AG04449 (cell line): ENCODE results near the gene KCNB1.
A peak's percentile ranks its signal among the peaks of the same experiment; 100 is the strongest.

Experiments
- CTCF ChIA-PET: fragments of 350-600 bp; formaldehyde crosslinking; extraction: SDS; loops from one replicate; lab custom pipeline; 2021; ENCODE audit warnings: antibody characterized with exemption; lab: Yijun Ruan, JAX
- POLR2A ChIA-PET: fragments of 400-600, 350-600 bp; formaldehyde crosslinking; extraction: SDS; loops from one replicate; lab custom pipeline; 2020; ENCODE audit warnings: antibody characterized with exemption, inconsistent platforms; lab: Yijun Ruan, JAX
- DNase-seq: peaks from one replicate; pipeline ENCODE4 v3.0.0-alpha.2; 2010; ENCODE audit warnings: low read depth, low spot score
- H3K4me3 ChIP-seq: 2 replicates; pipeline ENCODE4 v1.5.1; 2011; ENCODE audit warnings: low read depth, mild to moderate bottlenecking, control low read depth, low read length
- TF ChIP-seq, protein P1 (sequence below): IDR thresholded peaks from one replicate; pipeline ENCODE4 v1.5.1; 2011; ENCODE audit warnings: mild to moderate bottlenecking, moderate library complexity, low read length, control low read depth, inconsistent platforms; ENCODE audit not compliant: insufficient read depth; ENCODE audit errors: missing control alignments

KCNB1 gene

DNA sequence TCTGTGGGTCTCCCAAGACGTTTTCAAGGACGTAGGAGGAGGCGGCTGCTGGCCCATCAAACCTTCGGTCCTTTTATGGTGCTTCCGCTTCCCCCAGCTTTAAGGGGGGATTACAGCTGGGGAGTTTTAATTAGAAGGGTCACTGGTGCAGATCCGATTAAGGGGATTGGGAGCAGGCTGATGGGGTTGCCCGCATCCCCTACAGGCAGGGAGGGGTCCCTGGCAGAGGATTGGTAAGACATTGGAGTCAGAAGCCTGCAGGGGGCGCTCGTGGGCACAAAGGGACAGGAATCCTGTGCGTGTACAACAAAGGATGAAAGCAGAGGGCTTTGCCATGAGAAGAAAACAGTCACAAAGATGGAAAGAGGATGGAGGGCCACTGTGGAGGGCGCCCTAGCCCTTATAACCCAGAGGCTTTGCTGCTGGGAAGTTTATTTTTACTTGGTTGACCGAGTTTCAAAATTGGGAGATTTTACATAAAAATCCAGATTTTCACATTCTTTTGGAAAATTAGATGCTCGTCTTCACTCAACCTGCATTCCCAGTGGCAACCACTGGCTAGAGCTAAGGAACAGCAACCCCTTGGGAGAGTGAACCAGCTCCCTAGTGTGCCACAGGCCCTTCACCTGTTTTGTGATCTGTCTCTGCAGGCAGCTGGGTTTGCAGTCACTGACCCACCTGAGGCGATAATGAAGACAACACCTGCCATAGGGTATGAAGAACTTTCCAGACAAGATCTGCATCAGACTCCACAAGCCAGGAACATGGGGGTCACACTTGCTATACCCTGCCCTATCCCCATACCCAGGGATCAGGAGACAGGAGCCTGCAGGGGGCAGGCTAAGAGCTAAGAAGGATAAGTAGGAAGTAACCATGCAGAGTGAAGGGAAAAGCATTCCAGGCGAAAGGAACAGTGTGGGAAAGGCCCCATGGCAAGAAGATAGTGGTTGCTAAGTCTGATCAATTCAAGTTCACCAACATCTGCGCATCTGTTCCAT, 97.7 kb downstream of the KCNB1 start:
- CTCF ChIA-PET, result interaction anchor here (0.8 to 6.7 kb wide), 20 partner anchors 10 to 157 kb away, joined by 3 to 54 read pairs (median 4); no protein-coding TSS in a partner anchor
- DNase-seq, result no peak
- H3K4me3 ChIP-seq, result no peak overlapping the region
- TF ChIP-seq, protein P1, sequence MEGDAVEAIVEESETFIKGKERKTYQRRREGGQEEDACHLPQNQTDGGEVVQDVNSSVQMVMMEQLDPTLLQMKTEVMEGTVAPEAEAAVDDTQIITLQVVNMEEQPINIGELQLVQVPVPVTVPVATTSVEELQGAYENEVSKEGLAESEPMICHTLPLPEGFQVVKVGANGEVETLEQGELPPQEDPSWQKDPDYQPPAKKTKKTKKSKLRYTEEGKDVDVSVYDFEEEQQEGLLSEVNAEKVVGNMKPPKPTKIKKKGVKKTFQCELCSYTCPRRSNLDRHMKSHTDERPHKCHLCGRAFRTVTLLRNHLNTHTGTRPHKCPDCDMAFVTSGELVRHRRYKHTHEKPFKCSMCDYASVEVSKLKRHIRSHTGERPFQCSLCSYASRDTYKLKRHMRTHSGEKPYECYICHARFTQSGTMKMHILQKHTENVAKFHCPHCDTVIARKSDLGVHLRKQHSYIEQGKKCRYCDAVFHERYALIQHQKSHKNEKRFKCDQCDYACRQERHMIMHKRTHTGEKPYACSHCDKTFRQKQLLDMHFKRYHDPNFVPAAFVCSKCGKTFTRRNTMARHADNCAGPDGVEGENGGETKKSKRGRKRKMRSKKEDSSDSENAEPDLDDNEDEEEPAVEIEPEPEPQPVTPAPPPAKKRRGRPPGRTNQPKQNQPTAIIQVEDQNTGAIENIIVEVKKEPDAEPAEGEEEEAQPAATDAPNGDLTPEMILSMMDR, result peak; percentile 60
- POLR2A ChIA-PET, result no interaction called here

DNA sequence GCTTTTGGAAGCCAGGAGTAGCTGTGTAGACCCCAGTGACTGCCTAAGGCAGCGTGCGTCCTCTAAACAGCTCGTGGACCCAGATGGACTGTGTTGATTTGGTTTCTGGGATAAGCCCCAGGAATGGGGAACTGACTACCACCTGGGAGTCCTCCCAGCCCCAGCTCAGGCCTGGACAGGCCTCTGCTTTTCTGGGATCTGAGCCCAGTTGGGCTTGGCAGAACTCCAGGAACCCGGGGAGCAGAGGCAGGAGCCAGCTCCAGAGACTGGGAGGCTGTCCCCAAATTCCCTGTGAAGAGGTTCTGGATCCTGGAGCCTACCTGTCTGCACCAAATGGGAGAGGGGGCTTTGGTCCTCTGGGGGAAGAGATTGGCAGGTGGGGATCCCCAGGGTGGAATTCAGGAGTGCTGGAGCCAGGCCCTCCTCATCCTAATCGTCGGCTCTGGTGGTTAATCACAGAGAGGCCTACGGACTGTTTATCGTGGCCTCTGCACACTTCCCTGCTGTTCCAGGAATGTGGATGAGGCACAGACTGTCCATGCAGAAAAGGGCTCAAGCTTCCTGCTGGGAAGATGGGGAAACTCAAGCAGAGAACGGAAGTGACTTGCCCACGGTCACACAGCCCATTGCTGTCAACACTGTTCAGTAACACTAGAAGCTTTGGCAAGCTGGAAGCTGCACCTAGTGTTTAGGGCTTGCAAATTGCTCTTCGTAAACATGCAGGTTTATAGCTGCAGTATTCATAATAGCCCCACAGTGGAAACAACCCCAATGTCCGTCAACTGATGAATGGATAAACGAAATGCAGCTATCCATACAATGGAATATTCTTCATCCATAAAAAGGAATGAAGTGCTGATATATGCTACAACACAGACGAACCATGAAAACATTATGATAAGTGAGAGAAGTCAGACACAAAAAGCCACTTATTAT, 100.6 kb downstream of the KCNB1 start:
- no peak overlapping the region for H3K4me3 ChIP-seq
- TF ChIP-seq, protein P1, result no peak
- ChIA-PET POLR2A (no interaction called here), CTCF (interaction anchor here (1.4 to 6.7 kb wide), 2 partner anchors 15 to 26 kb away, joined by 4 to 54 read pairs; no protein-coding TSS in a partner anchor)
- DNase-seq, result no peak

DNA sequence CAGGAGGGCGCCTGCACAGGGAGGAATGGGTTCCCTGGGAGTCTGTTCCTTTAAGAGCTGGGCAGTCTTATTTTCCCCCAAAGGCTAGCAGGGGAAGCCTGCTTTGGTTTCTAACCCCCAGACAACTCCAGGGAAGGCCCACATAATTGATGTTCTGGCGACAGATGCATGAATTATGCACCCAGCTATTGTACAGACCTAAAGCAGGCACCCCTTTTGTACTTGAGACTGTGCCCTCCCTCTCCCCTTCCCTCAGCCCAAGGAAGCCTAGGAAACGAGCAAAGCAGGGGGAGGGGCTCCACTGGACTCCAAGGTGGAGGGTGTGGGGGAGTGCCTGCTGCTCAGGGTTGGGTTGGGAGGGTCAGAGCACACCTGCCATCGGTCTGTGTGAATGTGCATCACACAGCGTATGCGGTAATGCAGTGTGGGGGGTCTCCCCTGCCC, 102.1 kb downstream of the KCNB1 start:
- TF ChIP-seq, protein P1, result no peak
- ChIA-PET CTCF (interaction anchor here (1.2 to 1.4 kb wide), 3 partner anchors 12 to 57 kb away, joined by 4 to 5 read pairs (median 5); no protein-coding TSS in a partner anchor), POLR2A (no interaction called here)
- H3K4me3 ChIP-seq, result no peak overlapping the region
- no peak for DNase-seq

DNA sequence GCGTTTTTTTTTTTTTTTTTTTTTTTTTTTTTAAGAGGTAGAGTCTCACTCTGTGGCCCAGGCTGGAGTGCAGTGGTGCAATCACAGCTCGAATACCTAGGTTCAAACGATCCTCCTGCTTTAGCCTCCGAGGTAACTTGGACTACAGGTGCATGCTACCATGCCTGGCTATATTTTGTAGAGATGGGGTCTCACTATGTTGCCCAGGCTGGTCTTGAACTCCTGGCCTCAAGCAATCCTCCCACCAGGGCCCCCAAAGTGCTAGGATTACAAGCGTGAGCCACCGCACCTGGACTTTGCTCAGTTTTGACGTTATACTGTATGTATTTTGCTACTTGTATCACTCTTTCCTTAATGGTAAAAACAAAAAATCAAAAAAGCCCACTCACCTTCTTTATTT, 103.1 kb downstream of the KCNB1 start:
- no peak overlapping the region for H3K4me3 ChIP-seq
- POLR2A ChIA-PET, result no interaction called here
- DNase-seq, result no peak
- TF ChIP-seq, protein P1, result no peak
- CTCF ChIA-PET, result interaction anchor here (1.2 kb wide), 2 partner anchors 11 to 56 kb away, joined by 5 read pairs; no protein-coding TSS in a partner anchor

DNA sequence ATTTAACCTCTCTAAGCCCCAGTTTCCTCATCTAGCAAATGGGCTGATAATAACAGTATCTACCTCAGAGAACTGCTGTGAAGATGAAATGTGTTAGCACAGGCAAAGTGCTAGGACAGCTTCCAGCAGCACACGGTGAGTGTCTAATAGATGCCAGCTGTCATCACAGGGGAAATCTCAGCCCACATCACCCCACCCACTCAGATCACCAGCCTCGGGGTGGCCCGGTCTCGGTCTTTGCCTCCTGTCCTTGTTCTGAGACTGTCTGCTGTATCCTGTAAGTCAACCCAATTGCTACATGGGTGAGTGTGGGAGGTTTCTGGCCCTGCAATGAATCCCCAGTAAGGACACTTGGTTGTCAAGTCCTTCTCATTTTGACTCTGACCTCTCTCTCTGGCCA, 105.1 kb downstream of the KCNB1 start:
- TF ChIP-seq, protein P1, result no peak
- no peak for DNase-seq
- POLR2A ChIA-PET, result no interaction called here
- H3K4me3 ChIP-seq, result no peak overlapping the region
- CTCF ChIA-PET, result interaction anchor here (1.4 kb wide), 1 partner anchor 132 kb away, joined by 3 read pairs; no protein-coding TSS in a partner anchor
